Mesenchymal stem cell (in vitro differentiated cells and primary cell): Measurements from ENCODE around the gene SETD3. TPM values are rescaled to one million over a fixed set of nuclear protein-coding genes. Genes with fewer than 3 reads are reported as not detected.
"Not testable (repeated sequence)": the region's sequence is repeated elsewhere in the genome, so short reads cannot be mapped to it uniquely, and the experiment has no call there.

Experiments used
- DNase-seq: peaks from one replicate; pipeline ENCODE4 v3.0.0-alpha.2; 2013
- H2AFZ ChIP-seq: one replicate; pipeline ENCODE4 v1.6.1; 2013; ENCODE audit warnings: low read depth, mild to moderate bottlenecking, control low read depth, inconsistent platforms, low read length, moderate library complexity
- H2AK5ac ChIP-seq: 2 replicates; pipeline ENCODE4 v1.6.1; 2013; ENCODE audit warnings: low read length, moderate library complexity, mild to moderate bottlenecking, inconsistent platforms; ENCODE audit not compliant: severe bottlenecking
- H2BK120ac ChIP-seq: one replicate; pipeline ENCODE4 v1.6.1; 2013; ENCODE audit warnings: low read depth, mild to moderate bottlenecking, inconsistent platforms, low read length, moderate library complexity
- H2BK12ac ChIP-seq, 2 experiments: one replicate each; pipeline ENCODE4 v1.6.1; 2013; ENCODE audit warnings: inconsistent platforms in 2 of 2, low read length in 2 of 2, mild to moderate bottlenecking in 2 of 2, moderate library complexity in 2 of 2, control low read depth in 1 of 2
- H2BK15ac ChIP-seq: one replicate; pipeline ENCODE4 v1.6.1; 2013; ENCODE audit warnings: mild to moderate bottlenecking, low read depth, inconsistent platforms; ENCODE audit not compliant: poor library complexity, severe bottlenecking
- H2BK5ac ChIP-seq: 2 replicates; pipeline ENCODE4 v1.6.1; 2013; ENCODE audit warnings: low read depth, mild to moderate bottlenecking, low read length, control low read depth, inconsistent platforms; ENCODE audit not compliant: poor library complexity, severe bottlenecking
- H3K14ac ChIP-seq, 2 experiments: one replicate each; pipeline ENCODE4 v1.6.1; 2013; ENCODE audit warnings: inconsistent platforms in 2 of 2, low read length in 2 of 2, control low read depth in 1 of 2, mild to moderate bottlenecking in 1 of 2, moderate library complexity in 1 of 2
- H3K18ac ChIP-seq, 2 experiments: one replicate each; pipeline ENCODE4 v1.6.1; 2013; ENCODE audit warnings: inconsistent platforms in 2 of 2, low read length in 2 of 2, control low read depth in 1 of 2, low read depth in 1 of 2, mild to moderate bottlenecking in 1 of 2
- H3K23ac ChIP-seq, 2 experiments: one replicate each; pipeline ENCODE4 v1.6.1; 2013; ENCODE audit warnings: inconsistent platforms in 2 of 2, low read length in 2 of 2, mild to moderate bottlenecking in 2 of 2, moderate library complexity in 2 of 2, control low read depth in 1 of 2
- H3K27ac ChIP-seq: 2 replicates; pipeline ENCODE4 v1.5.1; 2013; ENCODE audit warnings: mild to moderate bottlenecking, moderate library complexity, low read length, control low read depth, inconsistent platforms; ENCODE audit not compliant: poor library complexity, severe bottlenecking
- H3K27me3 ChIP-seq, 2 experiments: 2 replicates each; pipeline versions ENCODE4 v1.6.1 to v1.7.0; 2013; ENCODE audit warnings: low read length in 2 of 2, mild to moderate bottlenecking in 2 of 2, moderate library complexity in 2 of 2, control low read depth in 1 of 2, inconsistent platforms in 1 of 2; ENCODE audit not compliant: control insufficient read depth in 1 of 2, insufficient read depth in 1 of 2
- H3K36me3 ChIP-seq, 2 experiments: 2 replicates each; pipeline versions ENCODE4 v1.6.1 to v1.7.0; 2013; ENCODE audit warnings: low read length in 2 of 2, control low read depth in 1 of 2, inconsistent platforms in 1 of 2, low read depth in 1 of 2, mild to moderate bottlenecking in 1 of 2; ENCODE audit not compliant: insufficient read depth in 2 of 2, control insufficient read depth in 1 of 2
- H3K4ac ChIP-seq, 2 experiments: one replicate each; pipeline ENCODE4 v1.6.1; 2013; ENCODE audit warnings: inconsistent platforms in 2 of 2, low read length in 2 of 2, mild to moderate bottlenecking in 2 of 2, moderate library complexity in 2 of 2, control low read depth in 1 of 2, low read depth in 1 of 2
- H3K4me1 ChIP-seq: 2 replicates; pipeline ENCODE4 v1.6.1; 2013; ENCODE audit warnings: low read depth, low read length, control low read depth; ENCODE audit not compliant: control insufficient read depth, insufficient read depth
- H3K4me2 ChIP-seq: 2 replicates; pipeline ENCODE4 v1.6.1; 2013; ENCODE audit warnings: low read length, mild to moderate bottlenecking, inconsistent platforms; ENCODE audit not compliant: poor library complexity, severe bottlenecking
- H3K4me3 ChIP-seq, 2 experiments: 2 replicates each; pipeline versions ENCODE4 v1.5.1 to v1.7.0; 2013; ENCODE audit warnings: low read length in 2 of 2, mild to moderate bottlenecking in 2 of 2, control low read depth in 1 of 2, low read depth in 1 of 2; ENCODE audit not compliant: insufficient read depth in 1 of 2
- H3K79me1 ChIP-seq: replicated peaks from 2 replicates; pipeline ENCODE4 v1.6.1; 2013; ENCODE audit warnings: mild to moderate bottlenecking, control low read depth, low read length, inconsistent platforms; ENCODE audit not compliant: poor library complexity, severe bottlenecking
- H3K9ac ChIP-seq: 2 replicates; pipeline ENCODE4 v1.7.0; 2013; ENCODE audit warnings: mild to moderate bottlenecking, low read length, moderate library complexity
- H3K9me3 ChIP-seq: 2 replicates; pipeline ENCODE4 v1.7.0; 2013; ENCODE audit warnings: mild to moderate bottlenecking, low read length; ENCODE audit not compliant: control insufficient read depth
- H4K8ac ChIP-seq: one replicate; pipeline ENCODE4 v1.6.1; 2013; ENCODE audit warnings: inconsistent platforms, mild to moderate bottlenecking, low read length, moderate library complexity
- H4K91ac ChIP-seq: one replicate; pipeline ENCODE4 v1.6.1; 2013; ENCODE audit warnings: mild to moderate bottlenecking, low read length, inconsistent platforms
- WGBS: methylation state at CpG from one replicate; pipeline ENCODE4 v1.1.7; 2013; ENCODE audit warnings: mixed read lengths; 5-methylcytosine and 5-hydroxymethylcytosine counted together
- small RNA-seq: library from polyadenylated mRNA; stranded (forward); fragments of <200 nt; extraction: miRNeasy Mini kit (QIAGEN cat#:217004); gene quantifications from one replicate; pipeline ENCODE3, GENCODE V24; 2013; ENCODE audit warnings: low read depth

SETD3 gene

GRCh38 chr14:99348816-99349614 is 131.6 kb downstream of the SETD3 start:
- no peak overlapping the region for H4K8ac ChIP-seq
- H2BK5ac ChIP-seq = no peak overlapping the region
- no peaks in the 10 kb centered on the region for H3K4me1 ChIP-seq
- H4K91ac ChIP-seq = no peak overlapping the region
- no peak overlapping the region for H3K4me2 ChIP-seq
- no peaks in the 10 kb centered on the region for H3K36me3 ChIP-seq
- H3K27ac ChIP-seq = no peak overlapping the region
- no peaks in the 10 kb centered on the region for H3K9me3 ChIP-seq
- no peak overlapping the region for H2BK12ac ChIP-seq
- no peak overlapping the region for H3K4ac ChIP-seq
- no peak overlapping the region for H2BK15ac ChIP-seq
- H3K14ac ChIP-seq = no peak overlapping the region
- no peaks in the 10 kb centered on the region for H3K79me1 ChIP-seq
- H3K4me3 ChIP-seq = no peak overlapping the region
- H3K23ac ChIP-seq = no peak overlapping the region
- H3K18ac ChIP-seq = no peak overlapping the region
- no peak overlapping the region for H2AK5ac ChIP-seq
- no peak overlapping the region for H3K9ac ChIP-seq
- H2BK120ac ChIP-seq = no peak overlapping the region
- H3K27me3 ChIP-seq = peaks cover 19 to 29% of the 10 kb centered on the region in 2 experiments
- DNase-seq = no peak
- no peak overlapping the region for H2AFZ ChIP-seq
- 87% methylated on average over 13 of the region's 18 CpGs for WGBS

- H3K4ac ChIP-seq, H2BK5ac ChIP-seq, H2BK120ac ChIP-seq, H4K91ac ChIP-seq, H3K23ac ChIP-seq, H2AFZ ChIP-seq, H2BK15ac ChIP-seq, DNase-seq, H3K9ac ChIP-seq, H3K9me3 ChIP-seq, H3K4me1 ChIP-seq, H2AK5ac ChIP-seq, H3K36me3 ChIP-seq, H3K18ac ChIP-seq, H3K4me3 ChIP-seq, H4K8ac ChIP-seq, H3K14ac ChIP-seq, H3K79me1 ChIP-seq, H3K27ac ChIP-seq, H2BK12ac ChIP-seq, H3K4me2 ChIP-seq: not testable (repeated sequence)
- peaks cover 19 to 31% of the 10 kb centered on the region in 2 experiments for H3K27me3 ChIP-seq
- WGBS = 95% methylated on average over 31 of the region's 31 CpGs
These were observed 132.4 kb downstream of the SETD3 start for GRCh38 chr14:99348231-99348630.

Small RNA genes lying within 50 kb of the gene (small RNA-seq; reads per million reads assigned to genes)
- gene RNU6-91P = not detected
